ENCODE data around the gene ITGA1. TPM values are rescaled to one million over a fixed set of nuclear protein-coding genes. Genes with fewer than 3 reads are reported as not detected.

ITGA1 gene
- total RNA-seq, 4 donors from 2014 or later: 41.8 to 94.0 (median 69.6) TPM

DNA sequence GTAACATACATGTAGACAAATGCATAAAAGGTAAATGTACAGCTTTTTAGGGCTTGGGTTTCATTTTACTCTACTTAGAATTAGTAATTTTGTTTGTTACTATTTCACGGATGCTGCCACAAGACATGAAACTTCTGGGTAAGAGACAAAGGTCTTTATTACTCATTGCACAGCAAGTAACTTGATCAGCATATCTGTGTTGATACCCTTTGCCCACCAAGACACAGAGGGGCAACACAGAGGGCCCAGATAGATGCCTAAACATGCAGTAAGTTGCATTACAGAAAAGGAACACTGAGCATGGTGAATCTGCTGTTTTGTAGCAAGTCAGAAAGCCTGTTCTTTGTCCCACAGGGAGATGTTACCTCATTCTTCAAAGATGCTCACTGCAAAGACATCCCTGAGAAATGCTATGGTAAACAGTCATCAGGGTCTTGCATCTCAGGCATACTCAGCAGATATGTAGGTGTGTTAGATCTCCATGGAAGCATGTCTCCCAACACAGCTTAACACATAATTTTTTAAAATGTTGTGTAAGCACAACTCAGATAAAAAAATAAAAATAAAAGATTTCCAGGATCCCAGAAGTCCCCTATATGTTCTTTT lies 211.7 kb downstream of the ITGA1 start:
- no peaks in the 10 kb centered on the region for H3K9me3 ChIP-seq
- H3K27ac ChIP-seq: no peak overlapping the region
- intact Hi-C loops (cut with DNase I; ENCODE audit: low total_unique reads): no loop called here
- no peaks in the 10 kb centered on the region for H3K36me3 ChIP-seq
- H3K4me3 ChIP-seq: no peak overlapping the region
- no peaks in the 10 kb centered on the region for H3K27me3 ChIP-seq
- DNase-seq: no peak
- H3K4me1 ChIP-seq: no peaks in the 10 kb centered on the region
- no peak for TF ChIP-seq POLR2A (IDR thresholded peaks at IDR 0.05)
- TF ChIP-seq CTCF (IDR thresholded peaks at IDR 0.05): no peak

- intact Hi-C loops (cut with DNase I; ENCODE audit: low total_unique reads): no loop called here
- H3K4me1 ChIP-seq: no peaks in the 10 kb centered on the region
- no peaks in the 10 kb centered on the region for H3K9me3 ChIP-seq
- TF ChIP-seq CTCF (IDR thresholded peaks at IDR 0.05) (no peak), POLR2A (IDR thresholded peaks at IDR 0.05) (no peak)
- H3K27me3 ChIP-seq: no peaks in the 10 kb centered on the region
- H3K27ac ChIP-seq: no peak overlapping the region
- H3K36me3 ChIP-seq: no peaks in the 10 kb centered on the region
- H3K4me3 ChIP-seq: no peak overlapping the region
- no peak for DNase-seq
Measured at GRCh38 chr5:53001541-53001940, 213.8 kb downstream of the ITGA1 start.

DNA sequence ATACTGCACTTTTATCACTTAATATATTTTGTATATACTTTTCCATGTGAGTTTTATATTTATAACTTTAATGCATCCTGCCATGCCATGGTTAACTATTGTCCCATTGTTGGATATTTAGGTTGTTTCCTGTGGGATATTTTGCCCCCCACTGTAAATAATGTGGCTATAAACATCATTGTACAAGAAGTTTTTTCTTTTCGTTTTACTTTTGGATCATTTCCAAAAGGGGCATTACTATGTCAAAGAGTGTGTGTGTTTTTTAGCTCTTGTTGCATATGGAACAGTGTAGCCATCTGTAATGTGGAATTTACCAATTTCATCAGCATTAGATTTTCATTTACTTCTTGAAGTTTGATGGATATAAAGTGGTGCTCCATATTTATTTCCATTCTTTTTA lies 214.8 kb downstream of the ITGA1 start:
- no peak for DNase-seq
- intact Hi-C loops (cut with DNase I; ENCODE audit: low total_unique reads): no loop called here
- H3K27ac ChIP-seq: no peak overlapping the region
- no peaks in the 10 kb centered on the region for H3K36me3 ChIP-seq
- no peaks in the 10 kb centered on the region for H3K4me1 ChIP-seq
- H3K27me3 ChIP-seq: no peaks in the 10 kb centered on the region
- no peaks in the 10 kb centered on the region for H3K9me3 ChIP-seq
- no peak overlapping the region for H3K4me3 ChIP-seq
- TF ChIP-seq CTCF (IDR thresholded peaks at IDR 0.05) (no peak), POLR2A (IDR thresholded peaks at IDR 0.05) (no peak)

GRCh38 chr5:53003144-53003543 lies 215.4 kb downstream of the ITGA1 start:
- no peak for TF ChIP-seq CTCF (IDR thresholded peaks at IDR 0.05)
- TF ChIP-seq POLR2A (IDR thresholded peaks at IDR 0.05): no peak
- no peak for DNase-seq

GRCh38 chr5:53006911-53007890 lies 219.5 kb downstream of the ITGA1 start:
- Histone ChIP-seq H3K27ac (no peak overlapping the region), H3K36me3 (no peaks in the 10 kb centered on the region), H3K4me3 (peak overlapping the region in 1 of 2 donors; percentile 1), H3K9me3 (no peaks in the 10 kb centered on the region), H3K27me3 (no peaks in the 10 kb centered on the region), H3K4me1 (no peaks in the 10 kb centered on the region)
- TF ChIP-seq POLR2A (IDR thresholded peaks at IDR 0.05) (no peak), CTCF (IDR thresholded peaks at IDR 0.05) (no peak)
- intact Hi-C loops (cut with DNase I; ENCODE audit: low total_unique reads): no loop called here
- DNase-seq: no peak

More at GRCh38 chr5:53003144-53003543, 215.4 kb downstream of the ITGA1 start:
- Histone ChIP-seq H3K36me3 (no peaks in the 10 kb centered on the region), H3K9me3 (no peaks in the 10 kb centered on the region), H3K27me3 (no peaks in the 10 kb centered on the region), H3K4me3 (no peak overlapping the region), H3K27ac (no peak overlapping the region), H3K4me1 (no peaks in the 10 kb centered on the region)
- intact Hi-C loops (cut with DNase I; ENCODE audit: low total_unique reads): no loop called here
